ENCODE data around the gene AFG3L2.

DNA sequence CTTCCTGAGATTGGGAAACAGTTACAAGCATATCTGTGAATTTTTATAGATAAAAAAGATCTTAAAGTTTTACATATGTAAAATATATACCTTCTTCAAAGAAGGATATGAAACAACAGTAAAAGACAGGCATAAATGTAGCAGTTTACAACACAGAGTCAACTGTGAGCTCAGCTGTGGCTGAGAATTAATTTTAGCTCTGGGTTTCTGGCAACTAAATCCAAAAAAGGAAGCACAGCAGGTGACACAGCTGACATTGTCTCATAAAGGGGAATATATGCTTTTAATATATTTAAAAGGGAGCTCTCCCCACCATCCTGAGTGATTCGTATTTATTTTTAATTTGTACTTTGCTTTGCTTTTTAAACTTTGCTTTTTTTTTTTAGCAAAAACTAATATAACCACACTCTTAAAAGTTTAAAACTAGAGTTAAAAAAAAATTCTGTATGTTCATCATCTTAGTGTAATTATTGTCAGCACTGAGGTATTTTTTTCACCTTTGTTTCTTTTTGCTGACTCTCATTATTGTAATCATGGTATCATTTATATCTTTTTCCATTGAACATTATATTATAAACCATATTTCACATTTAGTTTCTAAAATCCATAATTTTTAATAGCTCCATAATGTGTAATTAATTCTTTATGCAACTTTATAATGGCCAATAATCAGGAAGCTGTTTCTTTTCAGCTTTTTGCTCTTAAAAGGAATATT lies 62.3 kb downstream of the AFG3L2 start:
- TF ChIP-seq, protein P1, sequence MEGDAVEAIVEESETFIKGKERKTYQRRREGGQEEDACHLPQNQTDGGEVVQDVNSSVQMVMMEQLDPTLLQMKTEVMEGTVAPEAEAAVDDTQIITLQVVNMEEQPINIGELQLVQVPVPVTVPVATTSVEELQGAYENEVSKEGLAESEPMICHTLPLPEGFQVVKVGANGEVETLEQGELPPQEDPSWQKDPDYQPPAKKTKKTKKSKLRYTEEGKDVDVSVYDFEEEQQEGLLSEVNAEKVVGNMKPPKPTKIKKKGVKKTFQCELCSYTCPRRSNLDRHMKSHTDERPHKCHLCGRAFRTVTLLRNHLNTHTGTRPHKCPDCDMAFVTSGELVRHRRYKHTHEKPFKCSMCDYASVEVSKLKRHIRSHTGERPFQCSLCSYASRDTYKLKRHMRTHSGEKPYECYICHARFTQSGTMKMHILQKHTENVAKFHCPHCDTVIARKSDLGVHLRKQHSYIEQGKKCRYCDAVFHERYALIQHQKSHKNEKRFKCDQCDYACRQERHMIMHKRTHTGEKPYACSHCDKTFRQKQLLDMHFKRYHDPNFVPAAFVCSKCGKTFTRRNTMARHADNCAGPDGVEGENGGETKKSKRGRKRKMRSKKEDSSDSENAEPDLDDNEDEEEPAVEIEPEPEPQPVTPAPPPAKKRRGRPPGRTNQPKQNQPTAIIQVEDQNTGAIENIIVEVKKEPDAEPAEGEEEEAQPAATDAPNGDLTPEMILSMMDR (IDR thresholded peaks at IDR 0.05 in 2 of 3, conservative IDR thresholded peaks at IDR 0.05 in 1 of 3; ENCODE audit: control insufficient read depth in 2 of 3, extremely low read depth in 1 of 3, insufficient read depth in 1 of 3, low read depth in 3 of 3, low read length in 3 of 3) = no peak
- no peak for TF ChIP-seq POLR2A (IDR thresholded peaks at IDR 0.05; ENCODE audit: low read depth, low read length)
- TF ChIP-seq, protein P2, sequence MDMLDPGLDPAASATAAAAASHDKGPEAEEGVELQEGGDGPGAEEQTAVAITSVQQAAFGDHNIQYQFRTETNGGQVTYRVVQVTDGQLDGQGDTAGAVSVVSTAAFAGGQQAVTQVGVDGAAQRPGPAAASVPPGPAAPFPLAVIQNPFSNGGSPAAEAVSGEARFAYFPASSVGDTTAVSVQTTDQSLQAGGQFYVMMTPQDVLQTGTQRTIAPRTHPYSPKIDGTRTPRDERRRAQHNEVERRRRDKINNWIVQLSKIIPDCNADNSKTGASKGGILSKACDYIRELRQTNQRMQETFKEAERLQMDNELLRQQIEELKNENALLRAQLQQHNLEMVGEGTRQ (IDR thresholded peaks at IDR 0.05; ENCODE audit: borderline replicate concordance, low read depth, low read length) = no peak

All from GM12878 (cell line).